Dedifferentiated amniotic fluid mesenchymal stem cell (primary cell): ENCODE measurements around the gene ADCYAP1.
"Not testable (repeated sequence)": the region's sequence is repeated elsewhere in the genome, so short reads cannot be mapped to it uniquely, and the experiment has no call there.

Experiments used
- DNase-seq: peaks from one replicate; pipeline ENCODE4 v3.0.0-alpha.2; 2016; ENCODE audit errors: extremely low spot score

Gene ADCYAP1

GRCh38 chr18:904218-905090, at the start of gene ADCYAP1:
TSS of gene ADCYAP1 (plus strand) at chr18:904871. CDS start at chr18:905387, 516 bp downstream.
- no peak for DNase-seq

GRCh38 chr18:857986-858385, 46.7 kb upstream of the ADCYAP1 start:
- no peak for DNase-seq

DNA sequence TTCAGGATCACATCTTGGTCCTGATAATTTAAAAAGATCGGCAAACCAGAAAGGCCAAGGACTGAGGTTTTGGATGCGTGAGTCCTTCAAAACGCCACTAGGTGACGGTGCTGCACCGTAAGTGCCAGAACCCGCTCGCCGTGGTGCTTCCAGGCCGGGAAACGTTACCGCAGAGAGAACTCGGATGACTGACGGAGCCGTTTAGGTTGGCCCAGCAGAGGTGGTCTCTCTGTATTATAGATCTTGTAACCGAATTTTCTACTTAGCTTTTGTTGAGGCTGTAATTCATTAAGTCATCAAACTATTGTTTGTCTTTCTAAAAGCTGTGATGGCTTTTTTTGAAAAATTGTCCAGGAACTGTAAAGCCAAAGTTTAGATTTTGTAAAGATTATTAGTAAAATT, 39.8 kb upstream of the ADCYAP1 start:
- DNase-seq, result peak; percentile 53

DNA sequence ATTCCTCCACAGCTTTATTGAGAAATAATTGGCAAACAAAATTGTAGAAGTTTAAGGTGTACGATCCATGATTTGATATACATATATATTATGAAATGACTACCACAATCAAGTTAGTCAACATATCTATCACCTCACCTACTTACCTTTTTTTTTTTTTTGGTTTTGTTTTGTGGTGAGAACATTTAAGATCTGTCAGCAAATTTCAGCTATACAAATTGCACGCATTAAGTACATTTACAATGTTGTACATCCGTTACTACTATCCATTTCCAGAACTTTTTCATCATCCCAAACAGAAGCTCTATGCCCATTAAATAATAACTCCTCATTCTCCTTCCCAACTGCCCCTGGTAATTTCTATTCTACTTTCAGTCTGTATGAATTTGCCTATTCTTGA, 37.4 kb upstream of the ADCYAP1 start:
- DNase-seq, result no peak

DNA sequence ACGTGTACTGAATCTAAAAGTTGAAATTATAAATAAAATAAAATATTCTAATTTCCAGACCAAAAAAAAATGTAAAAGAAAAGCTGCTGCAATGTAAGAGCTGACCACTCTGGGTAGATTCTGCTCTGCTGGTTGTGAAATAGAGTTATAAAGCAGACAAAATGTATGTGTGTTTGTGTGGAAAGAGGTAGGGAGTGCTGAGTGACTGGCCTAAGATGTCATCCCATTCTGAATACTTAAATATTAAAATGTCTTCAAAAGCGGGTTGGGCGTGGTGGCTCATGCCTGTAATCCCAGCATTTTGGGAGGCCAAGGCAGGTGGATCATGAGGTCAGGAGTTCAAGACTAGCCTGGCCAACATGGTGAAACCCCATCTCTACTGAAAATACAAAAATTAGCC, 31.2 kb upstream of the ADCYAP1 start:
- DNase-seq, result not testable (repeated sequence)

DNA sequence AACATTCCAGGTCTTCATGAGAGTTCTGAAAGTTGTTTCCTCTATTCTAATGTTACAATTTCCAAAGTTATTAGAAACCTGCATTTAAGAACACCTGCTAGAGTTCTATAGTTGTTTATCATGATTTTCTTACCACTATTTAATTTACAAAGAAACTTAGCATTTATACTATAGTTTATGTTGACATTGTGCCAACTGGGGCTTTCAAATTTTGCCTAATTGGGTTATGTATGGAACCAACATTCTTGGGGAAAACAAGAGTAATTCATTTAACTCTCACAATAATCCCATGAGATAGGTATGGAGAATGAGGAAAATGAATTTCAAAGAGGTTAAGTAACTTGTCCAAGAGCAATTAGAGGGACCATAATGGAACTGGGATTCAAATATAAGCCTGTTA, 28.8 kb upstream of the ADCYAP1 start:
- DNase-seq, result no peak

- no peak for DNase-seq
Observed at GRCh38 chr18:877238-877637, 27.4 kb upstream of the ADCYAP1 start.

GRCh38 chr18:886076-886475, 18.6 kb upstream of the ADCYAP1 start:
- no peak for DNase-seq

DNA sequence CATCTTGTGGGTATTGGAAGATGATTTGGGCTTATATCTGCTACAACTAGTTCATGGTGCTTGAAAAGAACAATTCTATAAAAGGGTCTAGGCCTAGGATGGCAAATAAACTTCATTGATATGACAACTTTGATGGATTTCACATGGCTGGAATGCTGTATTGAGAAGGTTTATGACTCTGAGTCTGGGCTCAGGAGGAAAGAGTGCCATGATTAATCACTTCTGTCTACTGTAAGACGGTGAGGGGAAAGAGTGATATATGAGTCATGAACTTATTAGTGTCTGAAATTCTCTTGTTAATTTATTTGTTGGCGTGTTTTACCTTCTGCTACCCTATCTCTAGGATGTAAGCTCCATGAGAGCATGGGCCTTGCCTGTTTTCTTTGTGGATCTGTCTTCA, 17.0 kb upstream of the ADCYAP1 start:
- no peak for DNase-seq

DNA sequence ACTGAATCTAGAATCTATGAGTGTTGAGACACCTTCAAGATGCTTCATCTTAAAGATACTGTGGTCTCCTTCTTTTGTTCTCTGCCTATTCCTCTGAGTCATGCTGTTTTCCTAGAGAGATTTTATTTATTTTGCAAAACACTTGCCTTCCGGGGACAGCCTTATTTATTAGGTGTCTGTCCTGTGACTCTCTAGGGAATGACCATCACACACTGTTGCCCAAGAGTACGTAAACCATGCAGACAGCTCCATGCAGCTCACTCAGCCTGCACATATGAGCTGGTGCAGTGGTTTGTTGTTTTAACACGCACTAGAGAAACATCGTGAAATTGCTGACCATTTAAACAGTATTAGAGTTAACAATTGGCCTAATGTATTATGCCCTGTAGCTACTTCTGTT, 12.4 kb upstream of the ADCYAP1 start:
- DNase-seq, result no peak

DNA sequence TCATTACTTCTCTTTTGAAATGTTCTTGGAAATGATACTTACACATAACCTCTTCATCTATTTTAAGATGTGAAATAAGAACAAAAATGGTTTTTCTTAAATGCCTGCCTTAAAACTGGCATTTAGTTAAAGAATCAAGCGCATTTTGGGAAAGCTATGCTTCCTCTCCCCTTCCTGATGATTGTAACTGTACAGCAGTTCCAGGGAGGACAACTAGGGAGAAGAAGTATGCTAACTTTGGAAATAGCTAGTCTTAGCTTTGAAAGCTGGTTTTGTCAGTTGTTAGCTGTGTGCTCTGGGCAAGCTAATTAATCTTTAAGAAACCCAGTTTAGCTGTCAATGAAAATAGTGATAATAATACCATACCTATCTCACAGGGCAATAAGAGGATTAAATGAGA, 8.4 kb upstream of the ADCYAP1 start:
- DNase-seq, result no peak

DNA sequence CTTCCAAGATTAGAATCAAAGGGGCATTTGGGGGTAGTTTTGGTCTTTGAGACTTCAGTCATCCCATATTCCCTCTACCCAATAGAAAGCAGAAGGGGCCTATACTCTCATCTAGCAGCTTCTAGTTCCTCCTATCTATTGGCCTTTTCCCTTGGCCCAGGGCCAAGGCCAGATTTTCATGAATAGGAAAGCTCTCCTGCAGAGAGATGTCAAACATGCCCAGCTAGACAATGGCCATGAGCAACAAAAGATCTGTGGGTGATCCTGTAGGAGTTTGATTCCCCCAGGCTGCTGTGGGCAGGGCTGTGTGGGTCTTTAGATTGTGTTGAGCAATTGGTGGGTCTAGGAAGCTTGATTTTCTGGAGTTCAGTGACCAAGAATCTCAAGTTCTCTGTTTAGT, 2.9 kb upstream of the ADCYAP1 start:
- no peak for DNase-seq

GRCh38 chr18:902229-902628, 2.4 kb upstream of the ADCYAP1 start:
- DNase-seq, result no peak

DNA sequence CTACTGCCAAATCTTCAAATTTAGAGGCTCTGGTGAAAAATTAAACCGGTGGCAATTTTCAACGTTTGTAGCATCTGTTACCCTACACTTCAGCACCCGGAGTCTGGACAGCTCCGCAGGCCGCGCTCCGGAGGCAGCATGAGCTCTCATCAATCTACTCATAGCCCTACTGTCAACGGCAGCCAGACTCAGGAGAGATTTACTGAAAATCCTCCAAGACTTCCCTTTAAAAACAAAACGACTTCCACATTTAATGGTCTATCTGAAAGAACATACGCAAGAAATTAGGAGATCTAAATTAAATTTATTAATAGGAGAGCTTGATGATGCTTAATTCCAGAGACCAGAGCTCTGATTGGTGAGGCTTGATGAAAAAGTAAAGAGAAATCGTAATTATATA, 970 bp upstream of the ADCYAP1 start:
- DNase-seq, result no peak

DNA sequence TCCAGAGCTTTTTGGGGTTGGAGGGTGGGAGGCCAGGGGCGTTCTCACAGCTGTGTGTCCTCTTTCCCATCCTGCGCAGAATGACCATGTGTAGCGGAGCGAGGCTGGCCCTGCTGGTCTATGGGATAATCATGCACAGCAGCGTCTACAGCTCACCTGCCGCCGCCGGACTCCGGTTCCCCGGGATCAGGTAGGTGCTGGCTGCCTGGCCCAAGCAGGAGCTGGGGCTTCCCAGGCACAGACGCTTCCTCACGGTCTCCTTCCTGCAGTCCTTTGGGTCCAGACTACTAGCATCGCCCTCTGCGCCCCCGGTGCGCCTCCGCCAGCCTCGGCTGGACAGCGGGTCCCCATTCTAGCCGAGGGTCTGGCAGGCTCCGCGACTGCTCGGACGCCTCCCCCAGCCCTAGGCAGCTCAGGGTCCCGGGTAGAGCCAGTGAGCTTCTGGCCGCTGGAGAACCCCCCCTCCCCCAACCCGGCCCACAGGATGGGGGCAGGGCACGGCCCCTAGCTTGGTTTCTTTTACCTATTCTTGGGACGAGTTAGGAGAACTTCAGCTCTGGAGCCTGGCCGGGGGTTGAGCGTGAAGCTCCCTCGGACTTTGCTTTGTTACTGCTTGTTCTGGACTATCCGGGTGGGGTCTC, 756 bp downstream of the ADCYAP1 start:
- DNase-seq, result no peak

- no peak for DNase-seq
Observed at GRCh38 chr18:905948-906415, 1.3 kb downstream of the ADCYAP1 start.

DNA sequence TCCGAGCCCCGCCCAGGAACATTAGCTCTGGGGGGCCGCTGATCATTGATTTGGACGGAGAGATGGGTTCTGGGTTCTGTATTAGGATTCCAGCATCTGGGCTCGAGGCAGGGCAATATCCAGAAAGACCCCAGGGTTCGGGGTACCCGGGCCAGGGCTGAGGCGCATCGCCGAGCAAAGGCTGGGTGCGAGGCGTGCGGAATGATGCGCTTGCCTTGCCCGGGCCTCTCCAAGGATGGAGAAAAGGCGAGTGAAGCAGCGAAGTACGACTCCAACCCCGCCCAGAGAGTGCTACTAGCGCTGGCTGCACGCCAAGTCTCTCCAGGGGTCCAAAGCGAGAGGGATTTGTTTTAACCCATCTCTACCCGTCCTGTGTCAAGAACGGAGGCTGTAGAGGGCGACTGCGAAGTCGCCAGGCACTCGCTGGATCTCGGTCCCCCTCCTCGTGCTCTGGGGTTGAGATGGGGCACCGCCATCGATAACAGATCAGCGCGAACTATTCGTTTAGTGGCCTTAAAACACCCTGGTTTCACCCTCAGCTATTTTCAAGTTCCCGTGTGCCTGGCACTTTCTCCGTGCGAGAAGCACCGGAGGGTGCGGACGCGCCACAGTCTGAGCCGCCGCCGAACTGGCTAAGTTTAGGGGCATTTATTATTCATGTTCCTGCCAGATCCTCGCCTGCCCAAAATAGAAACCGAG, 1.9 kb downstream of the ADCYAP1 start:
- DNase-seq, result no peak

- no peak for DNase-seq
Observed at GRCh38 chr18:907115-907884, 2.6 kb downstream of the ADCYAP1 start.

DNA sequence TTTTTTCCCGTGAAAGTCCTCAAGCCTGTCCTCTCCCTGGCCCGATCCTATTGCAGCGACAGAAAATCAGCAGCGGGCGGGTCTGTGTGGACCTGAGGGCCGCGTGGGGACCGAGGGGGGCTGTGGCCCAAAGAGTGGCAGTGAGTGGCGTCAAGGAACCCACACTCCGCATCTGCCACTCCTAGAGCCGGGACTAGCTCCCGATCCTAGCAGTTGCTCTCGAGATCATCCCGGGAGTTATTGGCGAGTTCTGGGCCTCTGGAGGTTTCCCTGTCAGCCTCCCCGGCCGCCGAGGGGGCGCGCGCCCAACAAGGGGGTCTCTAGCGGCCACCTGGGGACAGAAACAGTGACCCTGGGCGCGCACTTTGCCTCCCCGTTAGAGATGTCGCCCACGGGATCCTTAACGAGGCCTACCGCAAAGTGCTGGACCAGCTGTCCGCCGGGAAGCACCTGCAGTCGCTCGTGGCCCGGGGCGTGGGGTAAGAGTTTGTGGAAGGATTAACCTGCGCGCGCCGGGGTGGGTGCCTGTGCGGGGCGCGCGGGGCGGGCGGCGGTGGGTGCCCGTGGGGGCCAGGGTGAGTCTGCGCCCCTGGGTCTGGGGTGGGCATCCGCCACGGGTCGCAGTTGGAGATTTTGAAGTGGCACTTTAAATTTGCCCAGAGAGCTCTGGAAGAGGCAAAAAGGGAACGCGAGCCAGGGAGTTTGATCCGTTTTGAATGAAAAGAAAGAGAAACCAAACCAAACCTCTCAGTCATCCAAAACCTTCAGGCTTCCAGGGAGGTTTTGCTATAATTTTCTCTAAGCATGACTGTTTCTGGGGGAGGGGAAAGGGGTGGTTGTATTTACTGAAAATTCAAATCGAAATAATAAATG, 3.5 kb downstream of the ADCYAP1 start:
- no peak for DNase-seq

DNA sequence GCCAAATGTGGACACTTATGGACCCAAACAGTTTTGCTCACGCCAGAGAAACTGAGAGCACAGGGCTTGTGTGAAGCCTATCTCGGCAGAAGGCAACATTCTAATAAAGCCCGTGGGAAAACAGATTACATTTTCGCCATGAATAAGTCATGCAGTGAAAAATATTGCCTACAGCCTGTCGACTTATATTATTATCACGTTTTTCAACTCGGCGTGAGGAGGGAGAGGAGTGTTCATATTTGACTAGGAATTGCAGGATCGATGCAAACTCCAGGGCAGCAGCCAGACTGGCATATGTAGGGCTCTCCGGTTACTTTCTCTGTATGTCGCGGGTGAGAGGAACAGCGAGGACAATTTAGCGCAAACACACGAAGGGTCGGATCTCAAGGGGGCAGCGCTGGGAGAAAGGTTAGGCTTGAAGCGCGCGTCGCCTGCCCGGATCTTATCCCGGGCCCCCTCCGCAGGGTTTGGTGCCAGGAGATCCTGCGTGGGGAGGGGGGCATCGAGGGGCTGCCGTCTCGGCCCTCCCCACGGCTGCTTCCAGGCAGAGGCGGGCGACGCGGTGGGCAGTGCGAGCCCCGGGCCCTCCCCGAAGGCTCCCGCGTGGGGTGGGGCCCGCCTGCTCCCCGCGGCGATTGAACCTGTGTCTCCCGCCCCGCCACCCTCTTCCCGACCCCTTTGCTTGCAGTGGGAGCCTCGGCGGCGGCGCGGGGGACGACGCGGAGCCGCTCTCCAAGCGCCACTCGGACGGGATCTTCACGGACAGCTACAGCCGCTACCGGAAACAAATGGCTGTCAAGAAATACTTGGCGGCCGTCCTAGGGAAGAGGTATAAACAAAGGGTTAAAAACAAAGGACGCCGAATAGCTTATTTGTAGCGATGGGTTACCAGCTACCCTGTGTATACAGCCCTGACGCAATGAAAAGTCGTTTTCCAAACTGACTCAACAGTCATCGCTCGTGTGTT, 4.4 kb downstream of the ADCYAP1 start:
- no peak for DNase-seq
